MM.1S (cell line): ENCODE results near the gene C10orf67.

Source experiments
- DNase-seq: peaks from one replicate; pipeline ENCODE4 v3.0.0-alpha.2; 2015
- H2AFZ ChIP-seq: fragments of 300-600 bp; sonication (generic); 2 replicates; pipeline ENCODE4 v1.6.0; 2016; ENCODE audit warnings: antibody characterized with exemption, low read length
- H3F3A ChIP-seq: fragments of 300-600 bp; sonication (generic); 2 replicates; pipeline ENCODE4 v1.6.1; 2016; ENCODE audit warnings: mild to moderate bottlenecking, antibody characterized with exemption, low read length, moderate library complexity, mixed read lengths; ENCODE audit not compliant: insufficient read depth
- H3K27ac ChIP-seq: fragments of 300-600 bp; sonication (generic); 2 replicates; pipeline ENCODE4 v1.5.1; 2016; ENCODE audit warnings: mild to moderate bottlenecking, low read length
- H3K27me3 ChIP-seq: fragments of 300-600 bp; sonication (generic); replicated peaks from 2 replicates; pipeline ENCODE4 v1.6.0; 2016; ENCODE audit warnings: low read length; ENCODE audit not compliant: insufficient read depth
- H3K36me3 ChIP-seq: fragments of 300-600 bp; sonication (generic); replicated peaks from 2 replicates; pipeline ENCODE4 v1.6.1; 2016; ENCODE audit warnings: mild to moderate bottlenecking, low read length, mixed read lengths; ENCODE audit not compliant: insufficient read depth
- H3K4me1 ChIP-seq: fragments of 300-600 bp; sonication (generic); 2 replicates; pipeline ENCODE4 v1.6.1; 2016; ENCODE audit warnings: low read length, mixed read lengths
- H3K4me2 ChIP-seq: fragments of 300-600 bp; sonication (generic); 2 replicates; pipeline ENCODE4 v1.6.0; 2016; ENCODE audit warnings: low read depth, low read length
- H3K4me3 ChIP-seq: fragments of 300-600 bp; sonication (generic); 2 replicates; pipeline ENCODE4 v1.5.1; 2016; ENCODE audit warnings: low read length, mixed read lengths
- H3K79me2 ChIP-seq: fragments of 300-600 bp; sonication (generic); 2 replicates; pipeline ENCODE4 v1.6.1; 2016; ENCODE audit warnings: mixed run types, low read length, mixed read lengths
- H3K9ac ChIP-seq: fragments of 300-600 bp; sonication (generic); 2 replicates; pipeline ENCODE4 v1.6.1; 2016; ENCODE audit warnings: low read length, mixed read lengths
- H3K9me2 ChIP-seq: fragments of 300-600 bp; sonication (generic); replicated peaks from 2 replicates; pipeline ENCODE4 v1.6.1; 2016; ENCODE audit warnings: mild to moderate bottlenecking, low read length, mixed read lengths; ENCODE audit not compliant: insufficient read depth
- H3K9me3 ChIP-seq: fragments of 300-600 bp; sonication (generic); replicated peaks from 2 replicates; pipeline ENCODE4 v1.6.1; 2016; ENCODE audit warnings: mild to moderate bottlenecking, low read length, mixed read lengths; ENCODE audit not compliant: insufficient read depth
- H4K20me1 ChIP-seq: fragments of 300-600 bp; sonication (generic); 2 replicates; pipeline ENCODE4 v1.6.1; 2016; ENCODE audit warnings: mild to moderate bottlenecking, low read length, moderate library complexity, mixed read lengths; ENCODE audit not compliant: insufficient read depth
- EZH2 ChIP-seq: fragments of 300-600 bp; sonication (generic); optimal IDR thresholded peaks from 2 replicates; pipeline ENCODE3; 2017; ENCODE audit warnings: low read depth, mild to moderate bottlenecking, antibody characterized with exemption, low read length, mixed read lengths
- EZH2phosphoT487 ChIP-seq: fragments of 300-600 bp; sonication (generic); IDR thresholded peaks from 2 replicates; pipeline ENCODE4 v1.6.1; 2018; ENCODE audit warnings: antibody characterized with exemption, low read length
- TF ChIP-seq, protein P1 (sequence below): fragments of 300-600 bp; sonication (generic); IDR thresholded peaks from 2 replicates; pipeline ENCODE4 v1.5.1; 2016; ENCODE audit warnings: antibody characterized with exemption, low read length, mixed read lengths

The C10orf67 gene

DNA sequence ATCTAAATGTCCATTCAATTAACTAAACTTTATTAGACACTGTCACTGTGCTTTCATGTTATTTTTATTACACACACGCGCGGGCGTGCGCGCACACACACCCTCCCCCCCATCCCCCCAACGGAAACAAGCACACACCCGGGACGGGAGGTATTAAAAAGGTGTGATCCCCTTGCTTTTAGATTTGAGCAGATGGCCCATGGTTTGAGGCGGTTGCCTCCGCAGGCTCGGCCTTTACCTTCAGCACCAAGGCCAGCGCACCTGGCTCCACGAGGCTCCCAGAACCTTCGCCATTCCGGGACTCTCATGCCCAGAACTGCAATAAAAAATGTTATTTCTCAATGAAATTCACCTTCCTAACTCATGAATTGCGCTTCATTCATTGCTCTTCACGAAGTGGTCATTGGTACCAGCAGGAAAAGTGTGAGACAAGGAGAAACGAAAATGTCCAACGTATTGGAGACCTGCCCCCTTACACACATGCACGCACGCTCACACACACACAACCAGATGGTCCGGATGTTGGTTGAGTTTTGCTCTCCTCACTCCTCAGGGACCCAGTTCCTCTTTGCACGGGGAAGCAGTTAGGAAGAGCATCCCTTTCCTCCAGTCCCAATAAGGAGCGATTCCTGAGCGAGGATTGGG, 173.2 kb downstream of the C10orf67 start:
- no peak overlapping the region for H3K4me2 ChIP-seq
- DNase-seq = no peak
- no peaks in the 10 kb centered on the region for H3K4me1 ChIP-seq
- H3K27me3 ChIP-seq = no peaks in the 10 kb centered on the region
- no peaks in the 10 kb centered on the region for H3K79me2 ChIP-seq
- no peaks in the 10 kb centered on the region for H3K36me3 ChIP-seq
- H3K9ac ChIP-seq = no peak overlapping the region
- TF ChIP-seq, protein P1, sequence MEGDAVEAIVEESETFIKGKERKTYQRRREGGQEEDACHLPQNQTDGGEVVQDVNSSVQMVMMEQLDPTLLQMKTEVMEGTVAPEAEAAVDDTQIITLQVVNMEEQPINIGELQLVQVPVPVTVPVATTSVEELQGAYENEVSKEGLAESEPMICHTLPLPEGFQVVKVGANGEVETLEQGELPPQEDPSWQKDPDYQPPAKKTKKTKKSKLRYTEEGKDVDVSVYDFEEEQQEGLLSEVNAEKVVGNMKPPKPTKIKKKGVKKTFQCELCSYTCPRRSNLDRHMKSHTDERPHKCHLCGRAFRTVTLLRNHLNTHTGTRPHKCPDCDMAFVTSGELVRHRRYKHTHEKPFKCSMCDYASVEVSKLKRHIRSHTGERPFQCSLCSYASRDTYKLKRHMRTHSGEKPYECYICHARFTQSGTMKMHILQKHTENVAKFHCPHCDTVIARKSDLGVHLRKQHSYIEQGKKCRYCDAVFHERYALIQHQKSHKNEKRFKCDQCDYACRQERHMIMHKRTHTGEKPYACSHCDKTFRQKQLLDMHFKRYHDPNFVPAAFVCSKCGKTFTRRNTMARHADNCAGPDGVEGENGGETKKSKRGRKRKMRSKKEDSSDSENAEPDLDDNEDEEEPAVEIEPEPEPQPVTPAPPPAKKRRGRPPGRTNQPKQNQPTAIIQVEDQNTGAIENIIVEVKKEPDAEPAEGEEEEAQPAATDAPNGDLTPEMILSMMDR = no peak
- TF ChIP-seq EZH2 (no peak), EZH2phosphoT487 (no peak)
- no peaks in the 10 kb centered on the region for H3F3A ChIP-seq
- no peak overlapping the region for H3K27ac ChIP-seq
- no peaks in the 10 kb centered on the region for H3K9me3 ChIP-seq
- no peaks in the 10 kb centered on the region for H3K9me2 ChIP-seq
- H3K4me3 ChIP-seq = no peak overlapping the region
- no peak overlapping the region for H2AFZ ChIP-seq
- no peaks in the 10 kb centered on the region for H4K20me1 ChIP-seq

DNA sequence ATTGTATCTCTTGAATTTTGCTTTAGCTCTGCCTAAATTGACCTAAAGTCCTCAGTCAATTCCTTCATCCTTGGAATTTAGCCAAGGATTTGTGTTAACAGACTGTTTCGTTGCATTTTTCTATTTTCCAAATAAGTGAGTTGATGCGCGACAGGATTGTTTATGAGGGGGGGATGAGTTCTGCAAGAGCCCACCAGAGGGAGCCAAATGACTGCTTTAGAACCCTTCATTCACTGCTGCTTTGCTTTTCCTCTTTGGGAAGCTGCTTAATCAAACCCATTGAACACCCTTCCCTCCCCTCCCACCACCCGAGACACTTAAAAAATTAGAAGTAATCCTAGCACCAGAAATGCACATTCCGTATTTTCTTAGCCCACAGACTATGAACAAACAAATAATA, 186.2 kb downstream of the C10orf67 start:
- H3K9me2 ChIP-seq = no peaks in the 10 kb centered on the region
- no peak overlapping the region for H3K27ac ChIP-seq
- 0 out of 2 replicates have a peak, but pooled peaks cover 9% of the 10 kb centered on the region for H3K4me1 ChIP-seq
- no peak overlapping the region; the same call in 1 of the 2 replicates for H3K9ac ChIP-seq
- H3K36me3 ChIP-seq = no peaks in the 10 kb centered on the region
- H3K79me2 ChIP-seq = no peaks in the 10 kb centered on the region
- H3K27me3 ChIP-seq = no peaks in the 10 kb centered on the region
- DNase-seq = peak; percentile 43
- no peaks in the 10 kb centered on the region for H3K9me3 ChIP-seq
- H3F3A ChIP-seq = no peaks in the 10 kb centered on the region
- H3K4me3 ChIP-seq = peak overlapping the region; percentile 55
- peak overlapping the region; percentile 70 for H2AFZ ChIP-seq
- TF ChIP-seq EZH2phosphoT487 (no peak), EZH2 (no peak)
- TF ChIP-seq, protein P1 = peak; percentile 80
- H3K4me2 ChIP-seq = peak overlapping the region; percentile 82
- no peaks in the 10 kb centered on the region for H4K20me1 ChIP-seq

DNA sequence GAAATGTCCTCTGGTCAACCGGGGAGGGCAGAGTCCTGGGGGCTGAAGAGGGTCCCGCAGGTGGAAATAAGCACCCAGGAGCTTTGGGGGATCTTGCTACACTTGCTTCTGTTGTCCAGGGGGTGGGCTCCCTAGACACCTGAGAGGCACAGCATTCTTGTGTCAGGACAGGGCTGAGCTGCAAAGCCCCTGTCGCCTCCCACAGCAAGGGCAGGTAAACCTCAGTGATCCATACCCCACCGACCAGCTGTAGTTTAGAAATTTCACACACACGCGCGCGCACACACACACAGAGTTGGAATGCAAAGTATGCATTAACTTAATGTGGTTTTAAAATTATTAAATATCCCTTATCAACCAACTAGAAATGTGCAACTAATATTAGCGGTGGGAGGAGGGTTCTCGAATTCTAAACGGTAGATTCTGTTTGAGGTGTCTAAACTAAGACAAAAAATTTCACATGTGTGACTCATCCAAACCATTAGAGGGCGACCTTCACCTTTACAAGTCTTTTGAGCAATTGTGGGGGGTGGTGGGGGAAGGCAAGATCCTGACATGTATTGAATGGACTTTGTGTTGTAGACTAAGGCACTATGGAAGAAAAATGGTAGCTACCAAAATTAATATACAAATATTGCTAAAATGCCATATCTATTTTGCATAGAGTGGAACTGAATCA, 186.8 kb downstream of the C10orf67 start:
- Histone ChIP-seq H3K27me3 (no peaks in the 10 kb centered on the region), H3K9me3 (no peaks in the 10 kb centered on the region), H3K36me3 (no peaks in the 10 kb centered on the region), H3K9me2 (no peaks in the 10 kb centered on the region), H2AFZ (peak overlapping the region; percentile 70), H3K4me3 (peak overlapping the region; percentile 55), H3K27ac (no peak overlapping the region), H4K20me1 (no peaks in the 10 kb centered on the region), H3K9ac (no peak overlapping the region; the same call in 1 of the 2 replicates), H3F3A (no peaks in the 10 kb centered on the region), H3K4me2 (peak overlapping the region; percentile 82), H3K79me2 (no peaks in the 10 kb centered on the region), H3K4me1 (0 out of 2 replicates have a peak, but pooled peaks cover 9% of the 10 kb centered on the region)
- DNase-seq = peak; percentile 70
- TF ChIP-seq, protein P1 = no peak
- TF ChIP-seq EZH2 = no peak
- no peak for TF ChIP-seq EZH2phosphoT487
